ENCODE measurements around the gene SLC26A5. TPM values are rescaled to one million over a fixed set of nuclear protein-coding genes. Genes with fewer than 3 reads are reported as not detected.
A peak's percentile ranks its signal among the peaks of the same experiment; 100 is the strongest.
"Not testable (repeated sequence)": the region's sequence is repeated elsewhere in the genome, so short reads cannot be mapped to it uniquely, and the experiment has no call there.

SLC26A5 gene, protein sequence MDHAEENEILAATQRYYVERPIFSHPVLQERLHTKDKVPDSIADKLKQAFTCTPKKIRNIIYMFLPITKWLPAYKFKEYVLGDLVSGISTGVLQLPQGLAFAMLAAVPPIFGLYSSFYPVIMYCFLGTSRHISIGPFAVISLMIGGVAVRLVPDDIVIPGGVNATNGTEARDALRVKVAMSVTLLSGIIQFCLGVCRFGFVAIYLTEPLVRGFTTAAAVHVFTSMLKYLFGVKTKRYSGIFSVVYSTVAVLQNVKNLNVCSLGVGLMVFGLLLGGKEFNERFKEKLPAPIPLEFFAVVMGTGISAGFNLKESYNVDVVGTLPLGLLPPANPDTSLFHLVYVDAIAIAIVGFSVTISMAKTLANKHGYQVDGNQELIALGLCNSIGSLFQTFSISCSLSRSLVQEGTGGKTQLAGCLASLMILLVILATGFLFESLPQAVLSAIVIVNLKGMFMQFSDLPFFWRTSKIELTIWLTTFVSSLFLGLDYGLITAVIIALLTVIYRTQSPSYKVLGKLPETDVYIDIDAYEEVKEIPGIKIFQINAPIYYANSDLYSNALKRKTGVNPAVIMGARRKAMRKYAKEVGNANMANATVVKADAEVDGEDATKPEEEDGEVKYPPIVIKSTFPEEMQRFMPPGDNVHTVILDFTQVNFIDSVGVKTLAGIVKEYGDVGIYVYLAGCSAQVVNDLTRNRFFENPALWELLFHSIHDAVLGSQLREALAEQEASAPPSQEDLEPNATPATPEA
- polyA plus RNA-seq (2013), result not detected in 2 replicates

- peaks cover 15% of the 10 kb centered on the region for H3K27me3 ChIP-seq (ENCODE audit: insufficient read depth, low read length)
- H3K4me3 ChIP-seq (ENCODE audit: low read depth, low read length), result no peak within 1 kb of the TSS
- H2AK5ac ChIP-seq (ENCODE audit: low read length), result no peak within 1 kb of the TSS
- H2AFZ ChIP-seq (ENCODE audit: insufficient read depth, low read length, poor library complexity), result peak within 1 kb of the TSS; percentile 50
- peak within 1 kb of the TSS; percentile 82 for H3K4me2 ChIP-seq (ENCODE audit: low read length)
- H3K36me3 ChIP-seq (ENCODE audit: control insufficient read depth in 1 of 2, insufficient read depth in 2 of 2, low read length in 2 of 2), result no peaks in the 10 kb centered on the region
- no peaks in the 10 kb centered on the region for H3K79me1 ChIP-seq (ENCODE audit: low read length)
- no peak within 1 kb of the TSS for H2BK12ac ChIP-seq (ENCODE audit: low read length)
- no peak within 1 kb of the TSS for H4K8ac ChIP-seq (ENCODE audit: low read depth, low read length)
- H3K4ac ChIP-seq (ENCODE audit: low read depth, low read length), result no peak within 1 kb of the TSS
- H3K18ac ChIP-seq (ENCODE audit: low read length), result no peak within 1 kb of the TSS
- no peak within 1 kb of the TSS for H4K91ac ChIP-seq (ENCODE audit: low read depth, low read length)
- no peak within 1 kb of the TSS for H2BK120ac ChIP-seq (ENCODE audit: insufficient read depth, low read length, poor library complexity)
- H3K4me1 ChIP-seq (ENCODE audit: control insufficient read depth in 1 of 2, insufficient read depth in 2 of 2, low read length in 2 of 2), result peaks cover 8 to 9% of the 10 kb centered on the region in 2 experiments
- H3K79me2 ChIP-seq (ENCODE audit: control insufficient read depth, insufficient read depth, low read length, poor library complexity), result no peaks in the 10 kb centered on the region
- no peak within 1 kb of the TSS for H3K23ac ChIP-seq (ENCODE audit: low read length)
- no CpG with 5 or more reads among the region's 54 CpGs for WGBS (ENCODE audit: extremely low coverage, insufficient coverage, insufficient read length)
- no peak within 1 kb of the TSS for H3K9ac ChIP-seq (ENCODE audit: low read length)
- H4K12ac ChIP-seq (ENCODE audit: low read depth, low read length), result no peak within 1 kb of the TSS
- H3K27ac ChIP-seq (ENCODE audit: low read depth, low read length), result no peak within 1 kb of the TSS
- DNase-seq, result peak in 1 of 2 donors; percentile 19
- no peak within 1 kb of the TSS for H3K14ac ChIP-seq (ENCODE audit: low read length)
- H3K9me3 ChIP-seq (ENCODE audit: insufficient read depth, low read depth, low read length), result no peaks in the 10 kb centered on the region
- H2BK5ac ChIP-seq (ENCODE audit: low read depth, low read length, poor library complexity), result no peak within 1 kb of the TSS
Observed at GRCh38 chr7:103446049-103446520, at the start of gene SLC26A5. Gene SLC26A5, minus strand, starts transcription at chr7:103446207. Its CDS starts 24,693 bp downstream, at chr7:103421514.

DNA sequence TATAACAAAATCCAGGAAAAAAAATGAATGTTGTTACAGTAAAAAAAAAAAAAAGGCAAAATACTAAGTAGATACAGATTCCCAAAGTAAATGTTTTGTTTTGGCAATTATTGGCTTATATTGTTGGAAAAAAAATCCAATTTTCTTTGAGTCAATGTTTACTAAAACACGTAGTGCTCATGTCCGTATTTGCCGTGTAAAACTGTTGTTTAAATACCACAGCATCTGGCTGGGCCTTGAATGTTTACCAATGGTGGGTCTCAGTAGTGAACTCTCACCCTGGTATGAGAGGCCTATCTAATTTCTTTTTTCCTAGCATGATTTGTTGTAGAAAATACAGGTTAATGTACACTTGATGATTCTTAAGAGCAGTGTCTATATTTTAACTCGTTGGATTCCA lies 41.4 kb upstream of the SLC26A5 start:
- Histone ChIP-seq H3K4me1 (ENCODE audit: control insufficient read depth in 1 of 2, insufficient read depth in 2 of 2, low read length in 2 of 2) (no peaks in the 10 kb centered on the region), H3K4me2 (ENCODE audit: low read length) (no peak overlapping the region)

DNA sequence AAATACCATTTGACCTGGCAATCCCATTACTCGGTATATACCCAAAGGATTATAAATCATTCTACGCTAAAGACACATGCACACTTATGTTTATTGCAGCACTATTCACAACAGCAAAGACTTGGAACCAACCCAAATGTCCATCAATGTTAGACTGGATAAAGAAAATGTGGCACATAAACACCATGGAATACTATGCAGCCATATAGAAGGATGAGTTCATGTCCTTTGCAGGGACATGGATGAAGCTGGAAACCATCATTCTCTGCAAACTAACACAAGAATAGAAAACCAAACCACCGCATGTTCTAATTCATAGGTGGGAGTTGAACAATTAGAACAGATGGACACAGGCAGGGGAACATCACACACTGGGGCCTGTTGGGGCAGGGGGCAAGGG lies 40.9 kb upstream of the SLC26A5 start:
- H2BK120ac ChIP-seq (ENCODE audit: insufficient read depth, low read length, poor library complexity); H3K4ac ChIP-seq (ENCODE audit: low read depth, low read length); H3K36me3 ChIP-seq (ENCODE audit: control insufficient read depth in 1 of 2, insufficient read depth in 2 of 2, low read length in 2 of 2); H2AFZ ChIP-seq (ENCODE audit: insufficient read depth, low read length, poor library complexity); H4K8ac ChIP-seq (ENCODE audit: low read depth, low read length); H3K14ac ChIP-seq (ENCODE audit: low read length); H3K9ac ChIP-seq (ENCODE audit: low read length); H3K4me3 ChIP-seq (ENCODE audit: low read depth, low read length); H3K27me3 ChIP-seq (ENCODE audit: insufficient read depth, low read length); H2BK5ac ChIP-seq (ENCODE audit: low read depth, low read length, poor library complexity); H4K91ac ChIP-seq (ENCODE audit: low read depth, low read length); H4K12ac ChIP-seq (ENCODE audit: low read depth, low read length); H3K4me2 ChIP-seq (ENCODE audit: low read length); H3K27ac ChIP-seq (ENCODE audit: low read depth, low read length); H3K79me2 ChIP-seq (ENCODE audit: control insufficient read depth, insufficient read depth, low read length, poor library complexity); H2AK5ac ChIP-seq (ENCODE audit: low read length); DNase-seq; H3K18ac ChIP-seq (ENCODE audit: low read length); H3K9me3 ChIP-seq (ENCODE audit: insufficient read depth, low read depth, low read length); H3K79me1 ChIP-seq (ENCODE audit: low read length); H3K23ac ChIP-seq (ENCODE audit: low read length); H2BK12ac ChIP-seq (ENCODE audit: low read length); H3K4me1 ChIP-seq (ENCODE audit: control insufficient read depth in 1 of 2, insufficient read depth in 2 of 2, low read length in 2 of 2): not testable (repeated sequence)
- no CpG with 5 or more reads among the region's 3 CpGs for WGBS (ENCODE audit: extremely low coverage, insufficient coverage, insufficient read length)

More for the DNA sequence above, 41.4 kb upstream of the SLC26A5 start:
- Histone ChIP-seq H3K23ac (ENCODE audit: low read length) (no peak overlapping the region), H3K36me3 (ENCODE audit: control insufficient read depth in 1 of 2, insufficient read depth in 2 of 2, low read length in 2 of 2) (no peaks in the 10 kb centered on the region), H2AK5ac (ENCODE audit: low read length) (no peak overlapping the region), H3K4me3 (ENCODE audit: low read depth, low read length) (no peak overlapping the region), H3K14ac (ENCODE audit: low read length) (no peak overlapping the region), H3K27me3 (ENCODE audit: insufficient read depth, low read length) (no peaks in the 10 kb centered on the region), H4K8ac (ENCODE audit: low read depth, low read length) (no peak overlapping the region), H3K4ac (ENCODE audit: low read depth, low read length) (no peak overlapping the region), H3K79me2 (ENCODE audit: control insufficient read depth, insufficient read depth, low read length, poor library complexity) (no peaks in the 10 kb centered on the region), H3K9me3 (ENCODE audit: insufficient read depth, low read depth, low read length) (no peaks in the 10 kb centered on the region), H3K9ac (ENCODE audit: low read length) (no peak overlapping the region), H3K79me1 (ENCODE audit: low read length) (no peaks in the 10 kb centered on the region), H3K27ac (ENCODE audit: low read depth, low read length) (no peak overlapping the region), H2BK120ac (ENCODE audit: insufficient read depth, low read length, poor library complexity) (no peak overlapping the region), H4K91ac (ENCODE audit: low read depth, low read length) (no peak overlapping the region), H2AFZ (ENCODE audit: insufficient read depth, low read length, poor library complexity) (no peak overlapping the region), H3K18ac (ENCODE audit: low read length) (no peak overlapping the region), H2BK5ac (ENCODE audit: low read depth, low read length, poor library complexity) (no peak overlapping the region), H4K12ac (ENCODE audit: low read depth, low read length) (no peak overlapping the region), H2BK12ac (ENCODE audit: low read length) (no peak overlapping the region)
- WGBS (ENCODE audit: extremely low coverage, insufficient coverage, insufficient read length), result no CpG with 5 or more reads among the region's 4 CpGs
- DNase-seq, result no peak

DNA sequence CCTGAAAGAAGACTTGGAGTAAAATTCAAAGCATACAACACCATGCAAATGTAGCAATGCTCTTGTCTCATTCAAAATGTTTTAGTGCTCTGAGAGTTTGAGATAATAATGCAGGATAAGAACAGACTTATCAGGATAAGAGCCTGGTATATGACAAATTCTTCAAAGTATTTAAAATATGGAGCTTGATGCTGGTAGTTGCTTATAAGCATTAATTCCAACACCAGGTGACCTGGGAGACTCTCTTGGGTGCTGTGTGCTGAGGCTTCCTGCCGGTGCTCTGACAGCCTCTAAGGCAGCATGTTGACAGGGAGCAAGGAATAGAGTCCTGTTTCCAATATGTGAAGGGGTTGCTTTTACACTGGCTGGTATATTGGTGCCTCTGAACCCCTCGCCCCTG lies 34.8 kb upstream of the SLC26A5 start:
- no peak overlapping the region for H2BK120ac ChIP-seq (ENCODE audit: insufficient read depth, low read length, poor library complexity)
- H3K9ac ChIP-seq (ENCODE audit: low read length), result no peak overlapping the region
- no peak overlapping the region for H3K4me2 ChIP-seq (ENCODE audit: low read length)
- H3K79me2 ChIP-seq (ENCODE audit: control insufficient read depth, insufficient read depth, low read length, poor library complexity), result no peaks in the 10 kb centered on the region
- H3K14ac ChIP-seq (ENCODE audit: low read length), result no peak overlapping the region
- H4K12ac ChIP-seq (ENCODE audit: low read depth, low read length), result no peak overlapping the region
- H3K27ac ChIP-seq (ENCODE audit: low read depth, low read length), result no peak overlapping the region
- H3K4me1 ChIP-seq (ENCODE audit: control insufficient read depth in 1 of 2, insufficient read depth in 2 of 2, low read length in 2 of 2), result no peaks in the 10 kb centered on the region
- H3K79me1 ChIP-seq (ENCODE audit: low read length), result no peaks in the 10 kb centered on the region
- no CpG with 5 or more reads among the region's 2 CpGs for WGBS (ENCODE audit: extremely low coverage, insufficient coverage, insufficient read length)
- DNase-seq, result peak; percentile 53 to 91
- no peaks in the 10 kb centered on the region for H3K27me3 ChIP-seq (ENCODE audit: insufficient read depth, low read length)
- H3K4me3 ChIP-seq (ENCODE audit: low read depth, low read length), result no peak overlapping the region
- H3K23ac ChIP-seq (ENCODE audit: low read length), result no peak overlapping the region
- H3K4ac ChIP-seq (ENCODE audit: low read depth, low read length), result no peak overlapping the region
- H4K91ac ChIP-seq (ENCODE audit: low read depth, low read length), result no peak overlapping the region
- H3K18ac ChIP-seq (ENCODE audit: low read length), result no peak overlapping the region
- no peak overlapping the region for H4K8ac ChIP-seq (ENCODE audit: low read depth, low read length)
- H3K9me3 ChIP-seq (ENCODE audit: insufficient read depth, low read depth, low read length), result no peaks in the 10 kb centered on the region
- H2BK5ac ChIP-seq (ENCODE audit: low read depth, low read length, poor library complexity), result no peak overlapping the region
- no peak overlapping the region for H2AFZ ChIP-seq (ENCODE audit: insufficient read depth, low read length, poor library complexity)
- H2BK12ac ChIP-seq (ENCODE audit: low read length), result no peak overlapping the region
- H2AK5ac ChIP-seq (ENCODE audit: low read length), result no peak overlapping the region
- H3K36me3 ChIP-seq (ENCODE audit: control insufficient read depth in 1 of 2, insufficient read depth in 2 of 2, low read length in 2 of 2), result no peaks in the 10 kb centered on the region
